ENCODE data around the gene HEXIM2. TPM values are rescaled to one million over a fixed set of nuclear protein-coding genes. Genes with fewer than 3 reads are reported as not detected.
"Not testable (repeated sequence)": the region's sequence is repeated elsewhere in the genome, so short reads cannot be mapped to it uniquely, and the experiment has no call there.

Gene HEXIM2
- total RNA-seq, 2 donors from 2014 or later, result 6.0 to 6.3 TPM

GRCh38 chr17:45123930-45124796 lies 37.5 kb upstream of the HEXIM2 start:
- peak; percentile 64 to 88 for ATAC-seq
- Mint-ChIP-seq H3K9me3 (no peaks in the 10 kb centered on the region), H3K27ac (no peak overlapping the region), H3K36me3 (no peaks in the 10 kb centered on the region)
- no peak for DNase-seq (ENCODE audit: low spot score in 2 of 2)

GRCh38 chr17:45124797-45125122 lies 36.9 kb upstream of the HEXIM2 start:
- H3K27ac Mint-ChIP-seq; H3K36me3 Mint-ChIP-seq; ATAC-seq; H3K9me3 Mint-ChIP-seq; DNase-seq (ENCODE audit: low spot score in 2 of 2): not testable (repeated sequence)

- DNase-seq (ENCODE audit: low spot score in 2 of 2), result no peak
- Mint-ChIP-seq H3K36me3 (no peaks in the 10 kb centered on the region), H3K27ac (no peak overlapping the region), H3K9me3 (no peaks in the 10 kb centered on the region)
- no peak for ATAC-seq
Observed at GRCh38 chr17:45125509-45125908, 36.2 kb upstream of the HEXIM2 start.

GRCh38 chr17:45127207-45127547 lies 34.5 kb upstream of the HEXIM2 start:
- Mint-ChIP-seq H3K36me3 (no peaks in the 10 kb centered on the region), H3K9me3 (no peaks in the 10 kb centered on the region), H3K27ac (peak overlapping the region in 1 of 2 donors; percentile 77)
- DNase-seq (ENCODE audit: low spot score in 2 of 2) (no peak), ATAC-seq (no peak)

GRCh38 chr17:45127548-45128300 lies 34.0 kb upstream of the HEXIM2 start:
- Mint-ChIP-seq H3K9me3 (no peaks in the 10 kb centered on the region), H3K36me3 (no peaks in the 10 kb centered on the region), H3K27ac (peak overlapping the region in 1 of 2 donors; percentile 77)
- DNase-seq (ENCODE audit: low spot score in 2 of 2), result no peak
- ATAC-seq, result no peak

GRCh38 chr17:45128331-45128730 lies 33.3 kb upstream of the HEXIM2 start:
- no peaks in the 10 kb centered on the region for H3K9me3 Mint-ChIP-seq
- ATAC-seq, result no peak
- H3K27ac Mint-ChIP-seq, result no peak overlapping the region
- no peaks in the 10 kb centered on the region for H3K36me3 Mint-ChIP-seq
- no peak for DNase-seq (ENCODE audit: low spot score in 2 of 2)

- H3K9me3 Mint-ChIP-seq, result no peaks in the 10 kb centered on the region
- ATAC-seq (no peak), DNase-seq (ENCODE audit: low spot score in 2 of 2) (no peak)
- no peaks in the 10 kb centered on the region for H3K36me3 Mint-ChIP-seq
- H3K27ac Mint-ChIP-seq, result no peak overlapping the region
Observed at GRCh38 chr17:45128989-45129388, 32.7 kb upstream of the HEXIM2 start.

- ATAC-seq (no peak), DNase-seq (ENCODE audit: low spot score in 2 of 2) (no peak)
- Mint-ChIP-seq H3K9me3 (no peaks in the 10 kb centered on the region), H3K36me3 (no peaks in the 10 kb centered on the region), H3K27ac (no peak overlapping the region)
Observed at GRCh38 chr17:45129426-45129939, 32.2 kb upstream of the HEXIM2 start.

GRCh38 chr17:45129940-45130680 lies 31.6 kb upstream of the HEXIM2 start:
- ATAC-seq (no peak), DNase-seq (ENCODE audit: low spot score in 2 of 2) (no peak)
- Mint-ChIP-seq H3K27ac (no peak overlapping the region), H3K9me3 (no peaks in the 10 kb centered on the region), H3K36me3 (no peaks in the 10 kb centered on the region)

GRCh38 chr17:45130681-45131615 lies 30.7 kb upstream of the HEXIM2 start:
- no peak for ATAC-seq
- Mint-ChIP-seq H3K9me3 (no peaks in the 10 kb centered on the region), H3K36me3 (no peaks in the 10 kb centered on the region), H3K27ac (no peak overlapping the region)
- DNase-seq (ENCODE audit: low spot score in 2 of 2), result no peak

GRCh38 chr17:45131616-45132319 lies 29.9 kb upstream of the HEXIM2 start:
- peak in 1 of 2 donors; percentile 77 for DNase-seq (ENCODE audit: low spot score in 2 of 2)
- Mint-ChIP-seq H3K36me3 (no peaks in the 10 kb centered on the region), H3K9me3 (no peaks in the 10 kb centered on the region), H3K27ac (no peak overlapping the region)
- ATAC-seq, result peak in 1 of 2 donors; percentile 8

GRCh38 chr17:45132320-45132571 lies 29.4 kb upstream of the HEXIM2 start, which contains the start of gene PLCD3:
Gene PLCD3 (minus strand): TSS chr17:45132515. CDS start chr17:45132410, 105 bp downstream.
- ATAC-seq (peak in 1 of 2 donors; percentile 56), DNase-seq (ENCODE audit: low spot score in 2 of 2) (peak in 1 of 2 donors; percentile 69)
- Mint-ChIP-seq H3K27ac (peak within 1 kb of the TSS; percentile 44 to 70), H3K36me3 (no peaks in the 10 kb centered on the region), H3K9me3 (no peaks in the 10 kb centered on the region)

GRCh38 chr17:45132572-45133463 lies 28.9 kb upstream of the HEXIM2 start:
- H3K9me3 Mint-ChIP-seq, result no peaks in the 10 kb centered on the region
- peak overlapping the region; percentile 44 to 70 for H3K27ac Mint-ChIP-seq
- DNase-seq (ENCODE audit: low spot score in 2 of 2) (peak; percentile 67 to 83), ATAC-seq (peak; percentile 37 to 51)
- H3K36me3 Mint-ChIP-seq, result no peaks in the 10 kb centered on the region

GRCh38 chr17:45135192-45135977 lies 26.3 kb upstream of the HEXIM2 start, which contains the start of gene ACBD4:
Gene ACBD4 (plus strand): TSS chr17:45135687. CDS start chr17:45136145, 458 bp downstream.
- H3K9me3 Mint-ChIP-seq, result no peaks in the 10 kb centered on the region
- DNase-seq (ENCODE audit: low spot score in 2 of 2), result peak; percentile 96 to 100
- H3K36me3 Mint-ChIP-seq, result no peaks in the 10 kb centered on the region
- peak; percentile 86 to 87 for ATAC-seq
- H3K27ac Mint-ChIP-seq, result peak within 1 kb of the TSS; percentile 84 to 85
